ENCODE results near the gene UROC1. TPM values are rescaled to one million over a fixed set of nuclear protein-coding genes. Genes with fewer than 3 reads are reported as not detected.

Gene UROC1
- total and polyA plus RNA-seq, 2 donors (not counting 1 experiment from before 2014, with no cell fraction given) = not detected

DNA sequence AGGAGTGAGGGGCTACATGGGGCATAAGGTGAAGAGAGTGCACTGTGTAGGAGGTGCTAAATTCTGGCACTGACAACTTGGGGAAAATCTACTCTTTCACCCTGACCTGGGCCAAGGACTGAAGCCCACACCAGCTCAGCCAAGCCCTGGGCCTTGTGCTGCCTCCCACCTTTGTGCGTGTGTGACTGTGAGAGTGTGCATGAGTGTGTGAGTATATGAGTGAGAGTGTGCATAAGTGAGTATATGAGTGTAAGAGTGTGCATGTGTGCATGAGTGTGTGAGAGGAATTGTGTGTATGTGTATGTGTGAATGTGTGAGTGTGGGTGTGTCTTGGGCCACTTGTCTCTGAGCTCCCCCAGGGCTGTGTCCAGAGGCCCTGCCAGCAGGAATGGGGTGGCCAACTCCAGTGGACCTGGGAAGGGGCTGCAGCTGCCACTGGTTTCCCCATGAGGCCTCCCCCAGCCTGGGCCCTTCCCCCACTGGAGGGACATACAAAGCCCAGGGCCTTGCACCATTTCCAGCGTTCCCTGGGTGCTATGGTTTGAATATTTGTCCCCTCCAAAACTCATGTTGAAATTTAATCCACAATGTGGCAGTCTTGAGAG is 26.0 kb upstream of the UROC1 start:
- 100% methylated on average over 1 of the region's 2 CpGs for WGBS (ENCODE audit: insufficient coverage)
- Histone ChIP-seq H3K4me2 (replicated peaks; ENCODE audit: low read depth, low read length, poor library complexity, severe bottlenecking) (no peak overlapping the region), H3K4me1 (ENCODE audit: control insufficient read depth in 2 of 2, insufficient read depth in 2 of 2, low read length in 2 of 2) (peaks cover 0 to 6% of the 10 kb centered on the region in 2 donors), H4K20me1 (ENCODE audit: control insufficient read depth, insufficient read depth, low read length, poor library complexity, severe bottlenecking) (no peaks in the 10 kb centered on the region), H3K4me3 (ENCODE audit: control extremely low read depth in 1 of 5, extremely low read depth in 1 of 5, insufficient read depth in 1 of 5, low read depth in 2 of 5, low read length in 4 of 5) (no peak overlapping the region), H3K9me3 (ENCODE audit: control extremely low read depth in 1 of 3, control insufficient read depth in 2 of 3, insufficient read depth in 1 of 3, low read length in 2 of 3) (peaks cover 0 to 8% (median 0%) of the 10 kb centered on the region in 3 donors), H3K27ac (ENCODE audit: low read length in 2 of 2) (no peak overlapping the region), H3K27me3 (replicated peaks in 1 of 4; ENCODE audit: control extremely low read depth in 1 of 4, control insufficient read depth in 3 of 4, insufficient read depth in 4 of 4, low read length in 3 of 4) (no peaks in the 10 kb centered on the region), H3K36me3 (replicated peaks in 1 of 2; ENCODE audit: control extremely low read depth in 1 of 2, control insufficient read depth in 1 of 2, extremely low read depth in 1 of 2, insufficient read depth in 2 of 2, low read length in 1 of 2) (no peaks in the 10 kb centered on the region), H3K9ac (ENCODE audit: low read length) (no peak overlapping the region), H3K79me2 (ENCODE audit: control insufficient read depth, insufficient read depth, low read length) (no peaks in the 10 kb centered on the region), H2AFZ (ENCODE audit: insufficient read depth, low read depth, low read length, poor library complexity, severe bottlenecking) (no peak overlapping the region)
- TF ChIP-seq, protein P1, sequence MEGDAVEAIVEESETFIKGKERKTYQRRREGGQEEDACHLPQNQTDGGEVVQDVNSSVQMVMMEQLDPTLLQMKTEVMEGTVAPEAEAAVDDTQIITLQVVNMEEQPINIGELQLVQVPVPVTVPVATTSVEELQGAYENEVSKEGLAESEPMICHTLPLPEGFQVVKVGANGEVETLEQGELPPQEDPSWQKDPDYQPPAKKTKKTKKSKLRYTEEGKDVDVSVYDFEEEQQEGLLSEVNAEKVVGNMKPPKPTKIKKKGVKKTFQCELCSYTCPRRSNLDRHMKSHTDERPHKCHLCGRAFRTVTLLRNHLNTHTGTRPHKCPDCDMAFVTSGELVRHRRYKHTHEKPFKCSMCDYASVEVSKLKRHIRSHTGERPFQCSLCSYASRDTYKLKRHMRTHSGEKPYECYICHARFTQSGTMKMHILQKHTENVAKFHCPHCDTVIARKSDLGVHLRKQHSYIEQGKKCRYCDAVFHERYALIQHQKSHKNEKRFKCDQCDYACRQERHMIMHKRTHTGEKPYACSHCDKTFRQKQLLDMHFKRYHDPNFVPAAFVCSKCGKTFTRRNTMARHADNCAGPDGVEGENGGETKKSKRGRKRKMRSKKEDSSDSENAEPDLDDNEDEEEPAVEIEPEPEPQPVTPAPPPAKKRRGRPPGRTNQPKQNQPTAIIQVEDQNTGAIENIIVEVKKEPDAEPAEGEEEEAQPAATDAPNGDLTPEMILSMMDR (IDR thresholded peaks at IDR 0.05) = no peak
- TF ChIP-seq EZH2 (IDR thresholded peaks at IDR 0.05; ENCODE audit: borderline replicate concordance, insufficient read depth, low read depth, low read length, poor library complexity, severe bottlenecking) = no peak
- no peaks in the 10 kb centered on the region for H3K4me1 Mint-ChIP-seq
- no peak overlapping the region for H3K27ac Mint-ChIP-seq
- POLR2A ChIA-PET = no interaction called here
- ATAC-seq (ENCODE audit: low read depth) (no peak), DNase-seq (no peak)
- CTCF ChIA-PET = no interaction called here
- H3K9me3 Mint-ChIP-seq (ENCODE audit: insufficient read depth) = no peaks in the 10 kb centered on the region
- H3K27me3 Mint-ChIP-seq = peaks cover 6% of the 10 kb centered on the region
- no peak overlapping the region for H3K4me3 Mint-ChIP-seq
- intact Hi-C loops (cut with micrococcal nuclease) = no loop called here

DNA sequence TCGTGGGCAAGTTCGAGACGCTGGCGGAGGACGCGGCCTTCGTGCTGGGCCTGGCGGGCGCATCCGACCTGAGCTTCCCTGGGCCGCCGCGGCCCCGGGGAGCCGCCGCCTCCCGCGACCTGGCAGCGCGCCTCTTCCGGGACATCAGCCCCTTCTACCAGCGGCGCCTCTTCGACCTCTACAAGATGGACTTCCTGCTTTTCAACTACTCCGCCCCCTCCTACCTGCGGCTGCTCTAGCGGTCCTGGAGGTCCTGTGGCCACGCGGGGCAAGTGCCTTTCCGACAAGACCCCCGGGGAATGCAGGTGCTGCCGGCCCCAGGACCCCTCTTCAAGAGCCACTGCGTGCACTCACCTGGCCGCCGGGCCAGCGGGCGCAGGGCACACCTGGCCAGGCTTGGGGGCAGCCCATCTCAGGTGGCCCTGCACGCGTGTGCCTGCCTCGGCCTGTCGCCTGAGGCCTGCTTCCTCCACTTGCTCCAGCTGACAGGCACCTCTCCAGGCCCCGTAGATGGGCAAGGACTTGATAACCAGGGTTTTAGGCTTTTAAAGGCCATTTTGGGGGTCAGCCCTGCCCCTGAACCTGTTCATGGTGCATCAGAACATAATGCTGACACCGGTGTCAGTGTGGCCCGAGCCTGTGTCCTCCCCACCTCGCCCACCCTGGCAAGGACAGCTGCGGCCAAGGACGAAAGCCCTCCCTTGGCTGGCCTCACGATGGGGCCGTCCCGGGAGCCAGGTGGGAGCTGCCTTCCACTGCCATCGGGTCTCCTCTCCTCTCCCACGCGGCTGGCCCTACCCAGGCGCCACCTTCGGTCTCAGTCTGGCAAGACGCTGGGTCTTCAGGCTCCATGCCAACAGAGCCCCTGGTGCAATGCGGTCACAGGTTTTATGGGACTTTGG is 25.0 kb upstream of the UROC1 start:
- no peak overlapping the region for H3K27ac Mint-ChIP-seq
- Histone ChIP-seq H3K27ac (ENCODE audit: low read length in 2 of 2) (no peak overlapping the region), H3K4me1 (ENCODE audit: control insufficient read depth in 2 of 2, insufficient read depth in 2 of 2, low read length in 2 of 2) (peaks cover 0 to 6% of the 10 kb centered on the region in 2 donors), H3K9me3 (ENCODE audit: control extremely low read depth in 1 of 3, control insufficient read depth in 2 of 3, insufficient read depth in 1 of 3, low read length in 2 of 3) (peaks cover 0 to 8% (median 0%) of the 10 kb centered on the region in 3 donors), H2AFZ (ENCODE audit: insufficient read depth, low read depth, low read length, poor library complexity, severe bottlenecking) (no peak overlapping the region), H3K79me2 (ENCODE audit: control insufficient read depth, insufficient read depth, low read length) (no peaks in the 10 kb centered on the region), H4K20me1 (ENCODE audit: control insufficient read depth, insufficient read depth, low read length, poor library complexity, severe bottlenecking) (no peaks in the 10 kb centered on the region), H3K27me3 (replicated peaks in 1 of 4; ENCODE audit: control extremely low read depth in 1 of 4, control insufficient read depth in 3 of 4, insufficient read depth in 4 of 4, low read length in 3 of 4) (no peaks in the 10 kb centered on the region), H3K4me3 (ENCODE audit: control extremely low read depth in 1 of 5, extremely low read depth in 1 of 5, insufficient read depth in 1 of 5, low read depth in 2 of 5, low read length in 4 of 5) (no peak overlapping the region), H3K4me2 (replicated peaks; ENCODE audit: low read depth, low read length, poor library complexity, severe bottlenecking) (no peak overlapping the region), H3K9ac (ENCODE audit: low read length) (no peak overlapping the region), H3K36me3 (replicated peaks in 1 of 2; ENCODE audit: control extremely low read depth in 1 of 2, control insufficient read depth in 1 of 2, extremely low read depth in 1 of 2, insufficient read depth in 2 of 2, low read length in 1 of 2) (no peaks in the 10 kb centered on the region)
- ATAC-seq (ENCODE audit: low read depth) = no peak
- ChIA-PET POLR2A (no interaction called here), CTCF (no interaction called here)
- H3K4me1 Mint-ChIP-seq = no peaks in the 10 kb centered on the region
- intact Hi-C loops (cut with micrococcal nuclease) = no loop called here
- H3K4me3 Mint-ChIP-seq = no peak overlapping the region
- WGBS (ENCODE audit: insufficient coverage) = 96% methylated on average over 50 of the region's 57 CpGs
- H3K27me3 Mint-ChIP-seq = peaks cover 6% of the 10 kb centered on the region
- DNase-seq = no peak
- H3K9me3 Mint-ChIP-seq (ENCODE audit: insufficient read depth) = no peaks in the 10 kb centered on the region
- no peak for TF ChIP-seq EZH2 (IDR thresholded peaks at IDR 0.05; ENCODE audit: borderline replicate concordance, insufficient read depth, low read depth, low read length, poor library complexity, severe bottlenecking)
- TF ChIP-seq, protein P1 (IDR thresholded peaks at IDR 0.05) = no peak
